Measurements from ENCODE around the gene SRMS. TPM values are rescaled to one million over a fixed set of nuclear protein-coding genes. Genes with fewer than 3 reads are reported as not detected.

SRMS gene
- total and polyA plus RNA-seq, 11 donors = not detected

DNA sequence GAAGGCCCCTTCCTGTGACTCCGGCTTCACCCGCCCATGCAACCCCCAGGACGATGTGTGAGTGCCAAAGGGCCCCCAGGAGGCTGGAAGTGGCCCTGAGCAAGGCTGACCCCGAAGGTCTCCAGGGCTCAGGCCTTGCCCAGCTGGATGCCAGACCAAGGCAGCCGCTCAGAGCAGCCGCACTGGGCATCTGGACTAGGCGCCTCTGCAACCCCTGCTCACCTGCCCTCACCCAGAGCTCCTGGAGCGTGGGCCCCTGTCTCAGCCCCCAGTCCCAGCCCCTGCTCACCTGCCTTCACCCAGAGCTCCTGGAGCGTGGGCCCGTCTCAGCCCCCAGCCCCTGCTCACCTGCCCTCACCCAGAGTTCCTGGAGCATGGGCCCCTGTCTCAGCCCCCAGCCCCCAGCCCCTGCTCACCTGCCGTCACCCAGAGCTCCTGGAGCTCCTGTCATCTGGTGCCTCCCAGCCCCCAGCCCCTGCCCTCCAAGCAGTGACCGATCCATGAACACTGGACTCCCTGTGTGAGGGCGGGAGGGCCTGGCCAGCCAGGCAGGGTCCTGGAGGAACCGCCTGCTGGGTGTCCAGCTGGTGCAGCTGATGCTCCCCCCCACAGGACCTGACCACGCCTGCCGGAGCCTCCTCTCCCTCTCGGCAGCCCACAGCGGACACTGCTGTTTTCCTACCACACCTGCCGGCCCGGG is 1.1 kb downstream of the SRMS start:
- Histone ChIP-seq H3K27ac (no peak overlapping the region), H3K4me3 (no peak overlapping the region), H3K9me3 (no peaks in the 10 kb centered on the region), H3K27me3 (peaks cover 0 to 27% (median 17%) of the 10 kb centered on the region in 9 donors), H3K36me3 (no peaks in the 10 kb centered on the region), H3K4me1 (no peaks in the 10 kb centered on the region)
- no peak for DNase-seq
- no peak for ATAC-seq
- TF ChIP-seq CTCF (IDR thresholded peaks at IDR 0.05) (no peak), POLR2A (IDR thresholded peaks at IDR 0.05) (no peak)
- intact Hi-C loops (cut with DNase I) = loop anchor here in 2 of 10 donors (10.0 kb wide), 2 partner anchors 68 to 318 kb away; partner anchors contain the start of genes ABHD16B (in 1 of the 2) and TPD52L2 (in 1 of the 2)
- WGBS, 4 donors = 71 to 83% (median 76%) methylated on average over 17 to 20 of the region's 20 CpGs

- WGBS, 4 donors = 61 to 68% (median 63%) methylated on average over 5 to 6 of the region's 6 CpGs
- no peaks in the 10 kb centered on the region for H3K36me3 ChIP-seq
- H3K4me1 ChIP-seq = no peaks in the 10 kb centered on the region
- H3K4me3 ChIP-seq = no peak overlapping the region
- intact Hi-C loops (cut with DNase I) = loop anchor here in 2 of 10 donors (10.0 kb wide), 2 partner anchors 69 to 319 kb away; partner anchors contain the start of genes ABHD16B (in 1 of the 2) and TPD52L2 (in 1 of the 2)
- H3K9me3 ChIP-seq = no peaks in the 10 kb centered on the region
- DNase-seq (no peak), ATAC-seq (no peak)
- no peak overlapping the region for H3K27ac ChIP-seq
- H3K27me3 ChIP-seq = peaks cover 0 to 27% (median 17%) of the 10 kb centered on the region in 9 donors
- no peak for TF ChIP-seq POLR2A (IDR thresholded peaks at IDR 0.05)
- no peak for TF ChIP-seq CTCF (IDR thresholded peaks at IDR 0.05)
These were observed 1.7 kb downstream of the SRMS start for GRCh38 chr20:63545814-63546213.

- WGBS, 4 donors = 69 to 74% (median 74%) methylated on average over 7 to 19 of the region's 19 CpGs
- H3K36me3 ChIP-seq = no peaks in the 10 kb centered on the region
- no peak overlapping the region for H3K4me3 ChIP-seq
- intact Hi-C loops (cut with DNase I) = loop anchor here in 2 of 10 donors (10.0 kb wide), 2 partner anchors 70 to 320 kb away; partner anchors contain the start of genes ABHD16B (in 1 of the 2) and TPD52L2 (in 1 of the 2)
- no peak for TF ChIP-seq POLR2A (IDR thresholded peaks at IDR 0.05)
- ATAC-seq = no peak
- H3K4me1 ChIP-seq = no peaks in the 10 kb centered on the region
- no peak overlapping the region for H3K27ac ChIP-seq
- peaks cover 0 to 27% (median 15%) of the 10 kb centered on the region in 9 donors for H3K27me3 ChIP-seq
- H3K9me3 ChIP-seq = no peaks in the 10 kb centered on the region
- no peak for DNase-seq
These were observed 2.5 kb downstream of the SRMS start for GRCh38 chr20:63544958-63545516.

- Histone ChIP-seq H3K27me3 (peaks cover 0 to 27% (median 13%) of the 10 kb centered on the region in 9 donors), H3K36me3 (no peaks in the 10 kb centered on the region), H3K4me3 (no peak overlapping the region), H3K27ac (no peak overlapping the region), H3K9me3 (no peaks in the 10 kb centered on the region), H3K4me1 (no peaks in the 10 kb centered on the region)
- TF ChIP-seq CTCF (IDR thresholded peaks at IDR 0.05) = no peak
- TF ChIP-seq POLR2A (IDR thresholded peaks at IDR 0.05) = no peak
- ATAC-seq (no peak), DNase-seq (no peak)
- intact Hi-C loops (cut with DNase I) = loop anchor here in 2 of 10 donors (10.0 kb wide), 2 partner anchors 70 to 320 kb away; partner anchors contain the start of genes ABHD16B (in 1 of the 2) and TPD52L2 (in 1 of the 2)
- 58 to 79% (median 74%) methylated on average over 8 to 27 of the region's 27 CpGs for WGBS, 4 donors
These were observed 3.1 kb downstream of the SRMS start for GRCh38 chr20:63544241-63544957.

All from heart left ventricle (tissue), 16 donors.